IPS-18c (cell line): ENCODE data around the gene PCDHGA12.
"Not testable (repeated sequence)": the region's sequence is repeated elsewhere in the genome, so short reads cannot be mapped to it uniquely, and the experiment has no call there.

Experiments
- H3K4me3 ChIP-seq: 2 replicates; pipeline ENCODE4 v1.7.0; 2013; ENCODE audit warnings: low read depth, mild to moderate bottlenecking, low read length, moderate library complexity; ENCODE audit not compliant: insufficient read depth
- H3K9me3 ChIP-seq: one replicate; pipeline ENCODE4 v1.6.1; 2013; ENCODE audit warnings: mild to moderate bottlenecking, low read length, moderate library complexity; ENCODE audit not compliant: control insufficient read depth, insufficient read depth

PCDHGA12 gene

DNA sequence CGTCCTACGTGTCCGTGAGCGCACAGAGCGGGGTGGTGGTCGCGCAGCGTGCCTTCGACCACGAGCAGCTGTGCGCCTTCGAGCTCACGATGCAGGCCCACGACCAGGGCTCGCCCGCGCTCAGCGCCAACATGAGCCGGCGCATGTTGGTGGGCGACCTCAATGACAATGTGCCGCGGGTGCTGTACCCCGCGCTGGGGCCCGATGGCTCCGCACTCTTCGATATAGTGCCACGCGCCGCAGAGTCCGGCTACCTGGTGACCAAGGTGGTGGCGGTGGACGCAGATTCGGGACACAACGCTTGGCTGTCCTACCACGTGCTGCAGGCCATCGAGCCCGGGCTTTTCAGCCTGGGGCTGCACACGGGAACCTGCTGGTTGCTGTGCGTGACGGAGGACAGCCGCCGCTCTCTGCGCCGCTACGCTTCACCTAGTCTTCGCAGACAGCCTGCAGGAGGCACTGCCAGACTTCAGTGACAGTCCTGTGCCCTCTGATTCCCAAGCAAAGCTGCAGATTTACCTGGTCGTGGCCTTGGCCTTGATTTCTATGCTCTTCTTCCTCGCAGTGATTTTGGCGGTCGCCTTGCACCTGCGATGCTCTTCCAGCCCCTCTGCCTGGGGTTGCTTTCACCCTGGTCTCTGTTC lies 2.4 kb upstream of the PCDHGA12 start:
- H3K9me3 ChIP-seq = peaks cover 14% of the 10 kb centered on the region

DNA sequence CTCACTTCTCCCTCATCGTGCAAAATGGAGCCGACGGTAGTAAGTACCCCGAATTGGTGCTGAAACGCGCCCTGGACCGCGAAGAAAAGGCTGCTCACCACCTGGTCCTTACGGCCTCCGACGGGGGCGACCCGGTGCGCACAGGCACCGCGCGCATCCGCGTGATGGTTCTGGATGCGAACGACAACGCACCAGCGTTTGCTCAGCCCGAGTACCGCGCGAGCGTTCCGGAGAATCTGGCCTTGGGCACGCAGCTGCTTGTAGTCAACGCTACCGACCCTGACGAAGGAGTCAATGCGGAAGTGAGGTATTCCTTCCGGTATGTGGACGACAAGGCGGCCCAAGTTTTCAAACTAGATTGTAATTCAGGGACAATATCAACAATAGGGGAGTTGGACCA lies 979 bp downstream of the PCDHGA12 start:
- peaks cover 16% of the 10 kb centered on the region for H3K9me3 ChIP-seq
- H3K4me3 ChIP-seq = no peak overlapping the region; the same call in 1 of the 2 replicates

More for the DNA sequence above, 2.4 kb upstream of the PCDHGA12 start:
- no peak overlapping the region for H3K4me3 ChIP-seq

DNA sequence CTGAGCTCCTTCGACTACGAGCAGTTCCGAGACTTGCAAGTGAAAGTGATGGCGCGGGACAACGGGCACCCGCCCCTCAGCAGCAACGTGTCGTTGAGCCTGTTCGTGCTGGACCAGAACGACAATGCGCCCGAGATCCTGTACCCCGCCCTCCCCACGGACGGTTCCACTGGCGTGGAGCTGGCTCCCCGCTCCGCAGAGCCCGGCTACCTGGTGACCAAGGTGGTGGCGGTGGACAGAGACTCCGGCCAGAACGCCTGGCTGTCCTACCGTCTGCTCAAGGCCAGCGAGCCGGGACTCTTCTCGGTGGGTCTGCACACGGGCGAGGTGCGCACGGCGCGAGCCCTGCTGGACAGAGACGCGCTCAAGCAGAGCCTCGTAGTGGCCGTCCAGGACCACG lies 2.0 kb downstream of the PCDHGA12 start:
- H3K4me3 ChIP-seq = not testable (repeated sequence)
- peaks cover 10% of the 10 kb centered on the region for H3K9me3 ChIP-seq

GRCh38 chr5:141432726-141433125 lies 2.4 kb downstream of the PCDHGA12 start:
- H3K4me3 ChIP-seq = not testable (repeated sequence)
- peaks cover 10% of the 10 kb centered on the region for H3K9me3 ChIP-seq

DNA sequence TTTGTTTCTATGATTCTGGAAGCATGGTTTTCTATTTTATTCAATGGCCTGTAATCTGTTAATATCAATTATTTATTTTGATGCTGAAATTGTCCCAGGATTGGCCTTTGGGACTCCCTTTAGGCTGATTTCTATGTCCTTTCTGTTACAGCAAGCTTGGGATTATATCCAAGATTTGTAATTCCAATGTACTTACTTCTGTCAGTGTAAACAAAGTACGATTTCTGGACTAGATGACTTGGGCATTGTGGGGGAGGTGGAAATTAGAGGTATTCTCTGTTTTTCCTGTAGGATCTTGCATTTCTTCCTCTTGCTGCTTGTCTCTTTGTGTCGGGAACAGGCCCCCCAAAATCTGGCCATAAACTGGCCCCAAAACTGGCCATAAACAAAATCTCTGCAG lies 3.7 kb downstream of the PCDHGA12 start:
- Histone ChIP-seq H3K4me3 (no peak overlapping the region), H3K9me3 (peaks cover 10% of the 10 kb centered on the region)

GRCh38 chr5:141437221-141437620 lies 6.9 kb downstream of the PCDHGA12 start:
- Histone ChIP-seq H3K4me3 (no peak overlapping the region), H3K9me3 (peaks cover 4% of the 10 kb centered on the region)

DNA sequence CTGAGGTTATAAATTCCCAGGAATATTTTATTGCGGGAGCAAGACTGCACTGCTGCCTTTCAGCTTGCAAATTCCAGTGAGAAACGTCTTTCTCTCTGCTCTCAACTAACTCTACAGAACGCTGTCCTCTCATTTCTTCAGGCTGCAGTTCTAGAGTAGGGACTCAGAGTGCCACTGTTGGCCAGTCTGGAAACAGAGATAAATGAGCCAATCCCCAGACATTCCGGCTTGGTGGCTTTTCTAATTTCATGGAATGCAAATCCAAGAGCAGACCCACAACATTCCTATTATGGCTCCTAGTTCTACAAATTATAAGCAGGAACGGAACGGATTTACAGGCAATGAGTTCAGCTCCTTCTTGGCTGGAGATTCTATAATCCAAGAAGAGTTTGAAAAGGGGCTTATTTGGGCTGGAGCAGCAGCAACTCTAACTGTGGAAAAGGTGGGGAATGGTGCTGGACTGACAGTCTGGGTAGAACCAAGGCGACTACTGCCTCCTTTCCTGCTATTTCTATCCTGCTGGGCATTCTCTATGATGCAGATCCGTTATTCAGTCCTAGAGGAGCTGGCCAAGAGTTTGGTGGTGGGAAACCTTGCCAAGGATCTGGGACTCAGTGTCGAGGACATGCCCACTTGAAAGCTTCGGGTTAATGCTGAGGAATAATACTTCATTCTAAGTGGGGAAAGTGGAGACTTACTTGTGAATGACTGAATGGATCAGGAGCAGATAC lies 9.3 kb downstream of the PCDHGA12 start:
- Histone ChIP-seq H3K4me3 (no peak overlapping the region), H3K9me3 (peaks cover 2% of the 10 kb centered on the region)

DNA sequence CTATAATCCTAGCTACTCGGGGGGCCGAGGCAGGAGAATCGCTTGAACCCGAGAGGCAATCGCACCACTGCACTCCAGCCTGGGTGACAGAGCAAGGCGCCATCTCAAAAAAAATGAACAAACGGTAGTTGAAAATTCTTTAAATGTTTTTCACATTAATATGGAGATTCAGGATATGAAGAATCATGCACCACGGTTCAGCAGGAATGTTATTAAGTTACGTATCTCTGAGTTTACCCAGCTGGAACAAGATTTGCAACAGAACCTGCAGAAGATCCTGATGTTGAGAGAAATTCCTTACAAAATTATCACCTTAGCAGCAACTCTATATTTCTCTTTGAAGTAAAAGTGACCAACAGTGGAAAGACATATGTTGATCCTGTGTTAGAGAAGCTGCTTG lies 10.0 kb downstream of the PCDHGA12 start:
- peaks cover 2% of the 10 kb centered on the region for H3K9me3 ChIP-seq
- H3K4me3 ChIP-seq = no peak overlapping the region

GRCh38 chr5:141441571-141442170 lies 11.4 kb downstream of the PCDHGA12 start:
- peaks cover 2% of the 10 kb centered on the region for H3K9me3 ChIP-seq
- no peak overlapping the region for H3K4me3 ChIP-seq

DNA sequence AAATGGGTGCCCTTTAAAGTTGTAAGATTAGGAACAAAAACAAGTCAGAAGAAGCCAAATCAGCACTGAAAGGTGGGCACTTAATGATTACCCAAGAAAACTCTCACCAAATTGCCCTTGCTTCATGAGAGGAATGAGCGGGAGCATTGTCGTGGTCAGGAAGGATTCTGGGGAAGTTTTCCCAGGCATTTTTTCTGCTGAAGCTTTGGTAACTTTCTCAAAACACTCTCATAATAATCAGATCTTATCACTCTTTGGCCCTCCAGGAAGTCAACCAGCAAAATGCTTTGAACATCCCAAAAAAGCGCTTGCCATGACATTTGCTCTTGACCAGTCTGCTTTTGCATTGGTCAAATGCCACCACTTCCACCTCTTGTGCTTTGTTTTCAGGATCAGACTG lies 35.0 kb downstream of the PCDHGA12 start:
- H3K4me3 ChIP-seq = no peak overlapping the region
- no peaks in the 10 kb centered on the region for H3K9me3 ChIP-seq

- Histone ChIP-seq H3K9me3 (peaks cover 2% of the 10 kb centered on the region), H3K4me3 (peak within 1 kb of the TSS; percentile 65)
These were observed 45.4 kb downstream of the PCDHGA12 start, which contains the start of gene PCDHGC3 for GRCh38 chr5:141475625-141476131. PCDHGC3 (plus strand) TSS chr5:141475966; CDS start chr5:141476117, 151 bp downstream.

DNA sequence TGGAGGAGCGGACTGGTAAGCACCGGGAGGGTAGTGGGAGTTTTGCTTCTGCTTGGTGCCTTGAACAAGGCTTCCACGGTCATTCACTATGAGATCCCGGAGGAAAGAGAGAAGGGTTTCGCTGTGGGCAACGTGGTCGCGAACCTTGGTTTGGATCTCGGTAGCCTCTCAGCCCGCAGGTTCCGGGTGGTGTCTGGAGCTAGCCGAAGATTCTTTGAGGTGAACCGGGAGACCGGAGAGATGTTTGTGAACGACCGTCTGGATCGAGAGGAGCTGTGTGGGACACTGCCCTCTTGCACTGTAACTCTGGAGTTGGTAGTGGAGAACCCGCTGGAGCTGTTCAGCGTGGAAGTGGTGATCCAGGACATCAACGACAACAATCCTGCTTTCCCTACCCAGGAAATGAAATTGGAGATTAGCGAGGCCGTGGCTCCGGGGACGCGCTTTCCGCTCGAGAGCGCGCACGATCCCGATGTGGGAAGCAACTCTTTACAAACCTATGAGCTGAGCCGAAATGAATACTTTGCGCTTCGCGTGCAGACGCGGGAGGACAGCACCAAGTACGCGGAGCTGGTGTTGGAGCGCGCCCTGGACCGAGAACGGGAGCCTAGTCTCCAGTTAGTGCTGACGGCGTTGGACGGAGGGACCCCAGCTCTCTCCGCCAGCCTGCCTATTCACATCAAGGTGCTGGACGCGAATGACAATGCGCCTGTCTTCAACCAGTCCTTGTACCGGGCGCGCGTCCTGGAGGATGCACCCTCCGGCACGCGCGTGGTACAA lies 46.0 kb downstream of the PCDHGA12 start:
- H3K4me3 ChIP-seq = peak overlapping the region; percentile 65
- H3K9me3 ChIP-seq = no peaks in the 10 kb centered on the region

GRCh38 chr5:141477044-141477575 lies 46.8 kb downstream of the PCDHGA12 start:
- 0 out of 2 replicates have a peak overlapping the region, but pooled peaks have one; percentile 65 for H3K4me3 ChIP-seq
- no peaks in the 10 kb centered on the region for H3K9me3 ChIP-seq

- Histone ChIP-seq H3K9me3 (no peaks in the 10 kb centered on the region), H3K4me3 (no peak overlapping the region)
These were observed 47.5 kb downstream of the PCDHGA12 start for GRCh38 chr5:141477815-141478214.

GRCh38 chr5:141478321-141478945 lies 48.1 kb downstream of the PCDHGA12 start:
- H3K4me3 ChIP-seq = no peak overlapping the region
- no peaks in the 10 kb centered on the region for H3K9me3 ChIP-seq

GRCh38 chr5:141479776-141480175 lies 49.5 kb downstream of the PCDHGA12 start:
- Histone ChIP-seq H3K4me3 (no peak overlapping the region), H3K9me3 (no peaks in the 10 kb centered on the region)
